Measurements from ENCODE around the gene TRIM5. TPM values are rescaled to one million over a fixed set of nuclear protein-coding genes. Genes with fewer than 3 reads are reported as not detected.
"Not testable (repeated sequence)": the region's sequence is repeated elsewhere in the genome, so short reads cannot be mapped to it uniquely, and the experiment has no call there.

Gene TRIM5, protein sequence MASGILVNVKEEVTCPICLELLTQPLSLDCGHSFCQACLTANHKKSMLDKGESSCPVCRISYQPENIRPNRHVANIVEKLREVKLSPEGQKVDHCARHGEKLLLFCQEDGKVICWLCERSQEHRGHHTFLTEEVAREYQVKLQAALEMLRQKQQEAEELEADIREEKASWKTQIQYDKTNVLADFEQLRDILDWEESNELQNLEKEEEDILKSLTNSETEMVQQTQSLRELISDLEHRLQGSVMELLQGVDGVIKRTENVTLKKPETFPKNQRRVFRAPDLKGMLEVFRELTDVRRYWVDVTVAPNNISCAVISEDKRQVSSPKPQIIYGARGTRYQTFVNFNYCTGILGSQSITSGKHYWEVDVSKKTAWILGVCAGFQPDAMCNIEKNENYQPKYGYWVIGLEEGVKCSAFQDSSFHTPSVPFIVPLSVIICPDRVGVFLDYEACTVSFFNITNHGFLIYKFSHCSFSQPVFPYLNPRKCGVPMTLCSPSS
- 10 to 100 TPM in 1 of 3 donors, 1 to 10 TPM in 2; 7.7 to 11.2 (median 9.7) TPM for polyA plus RNA-seq

- peak within 1 kb of the TSS; percentile 58 for H3K27ac ChIP-seq (ENCODE audit: low read depth, low read length)
- 1 to 2% (median 2%) methylated on average over 13 of the region's 13 CpGs for WGBS, 3 donors
Observed at GRCh38 chr11:5684646-5685362, at the start of gene TRIM5. Gene TRIM5 (minus strand): TSS chr11:5685074. CDS start chr11:5680177, 4,897 bp downstream.

DNA sequence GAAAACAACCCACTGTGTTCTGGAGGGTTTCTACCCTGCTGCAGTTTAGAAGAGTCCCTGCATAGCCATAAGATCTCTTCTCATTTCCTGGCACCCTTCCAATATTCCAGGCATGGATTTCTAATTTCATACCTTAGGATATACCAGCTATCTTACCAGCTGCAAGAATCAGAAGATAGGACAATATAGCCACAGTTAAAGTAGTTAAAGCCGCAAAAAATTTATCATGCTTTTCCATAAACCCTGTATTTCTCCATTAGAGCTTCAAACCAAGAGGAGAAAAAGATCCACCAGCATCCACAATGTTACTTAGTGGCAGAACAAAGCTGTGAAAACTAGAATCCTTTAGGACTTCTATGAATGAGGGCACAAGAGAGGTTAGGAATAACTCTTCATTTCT lies 42.8 kb upstream of the TRIM5 start:
- no peak overlapping the region for H3K27ac ChIP-seq (ENCODE audit: low read depth, low read length)
- 69 to 100% (median 94%) methylated on average over 1 of the region's 1 CpG for WGBS, 3 donors

- H3K27ac ChIP-seq (ENCODE audit: low read depth, low read length): no peak overlapping the region
- 84 to 100% (median 93%) methylated on average over 1 of the region's 1 CpG for WGBS, 3 donors
Observed at GRCh38 chr11:5726351-5726750, 41.5 kb upstream of the TRIM5 start.

- 46 to 76% (median 76%) methylated on average over 2 of the region's 2 CpGs for WGBS, 3 donors
- H3K27ac ChIP-seq (ENCODE audit: low read depth, low read length): no peak overlapping the region
Observed at GRCh38 chr11:5722622-5723021, 37.7 kb upstream of the TRIM5 start.

DNA sequence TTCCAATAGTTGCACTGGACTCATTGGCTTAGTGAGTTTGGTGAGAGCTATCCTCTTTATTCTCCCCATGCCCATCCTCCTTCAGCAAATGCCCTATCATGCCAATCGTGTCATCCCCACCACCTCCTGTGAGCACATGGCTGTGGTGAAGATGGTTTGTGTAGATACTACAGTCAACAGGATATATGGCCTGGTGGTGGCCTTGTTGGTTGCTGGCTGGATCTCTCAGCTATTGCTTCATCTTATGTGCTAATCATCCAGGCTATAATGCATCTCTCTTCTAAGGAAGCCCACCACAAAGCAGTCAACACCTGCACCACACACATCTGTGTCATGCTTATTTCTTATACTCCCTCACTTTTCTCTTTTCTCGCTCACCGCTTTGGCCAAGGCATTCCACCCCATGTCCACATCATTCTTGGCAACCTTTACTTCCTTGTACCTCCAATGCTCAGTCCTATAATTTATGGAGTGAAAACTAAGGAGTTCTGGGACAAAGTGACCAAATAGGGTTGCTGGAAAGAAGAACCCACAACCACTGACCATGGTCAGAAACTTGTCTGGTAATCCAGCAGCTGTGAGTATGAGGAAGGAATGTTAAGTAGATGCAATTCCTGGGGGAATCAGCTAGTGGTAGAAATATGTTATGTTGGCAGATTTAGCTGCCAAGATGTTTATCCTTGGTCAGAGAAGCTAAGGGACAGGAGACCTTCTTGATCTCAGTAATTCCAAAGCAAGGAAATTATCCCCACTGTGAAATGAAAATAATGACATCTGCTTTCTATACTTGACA lies 35.0 kb upstream of the TRIM5 start:
- H3K27ac ChIP-seq (ENCODE audit: low read depth, low read length): no peak overlapping the region
- WGBS, 3 donors: 86 to 97% (median 89%) methylated on average over 3 of the region's 3 CpGs

- H3K27ac ChIP-seq (ENCODE audit: low read depth, low read length): not testable (repeated sequence)
- WGBS, 3 donors: 43 to 100% (median 95%) methylated on average over 1 of the region's 1 CpG
Observed at GRCh38 chr11:5716518-5716917, 31.6 kb upstream of the TRIM5 start.

DNA sequence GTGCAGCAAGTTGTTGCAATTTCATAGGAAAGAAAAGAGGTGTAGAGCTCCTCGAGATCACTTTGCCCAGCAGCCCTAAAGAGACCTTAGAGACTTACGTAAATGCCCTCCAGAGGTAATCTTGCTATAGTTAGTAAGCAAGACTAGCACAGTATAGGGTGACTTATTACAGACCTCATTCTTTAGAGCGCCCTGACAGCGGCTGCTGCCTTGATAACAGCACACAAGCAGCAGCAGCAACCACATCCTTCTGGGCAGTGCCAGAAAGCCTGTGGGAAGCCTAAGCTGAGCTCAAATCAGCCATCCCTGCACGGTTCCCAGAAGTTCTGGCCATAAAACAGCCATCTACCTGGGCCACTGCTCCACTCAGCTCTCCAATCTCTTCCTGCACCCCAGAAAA lies 28.8 kb upstream of the TRIM5 start:
- no peak overlapping the region for H3K27ac ChIP-seq (ENCODE audit: low read depth, low read length)
- WGBS, 3 donors: 63 to 69% (median 66%) methylated on average over 5 of the region's 5 CpGs

DNA sequence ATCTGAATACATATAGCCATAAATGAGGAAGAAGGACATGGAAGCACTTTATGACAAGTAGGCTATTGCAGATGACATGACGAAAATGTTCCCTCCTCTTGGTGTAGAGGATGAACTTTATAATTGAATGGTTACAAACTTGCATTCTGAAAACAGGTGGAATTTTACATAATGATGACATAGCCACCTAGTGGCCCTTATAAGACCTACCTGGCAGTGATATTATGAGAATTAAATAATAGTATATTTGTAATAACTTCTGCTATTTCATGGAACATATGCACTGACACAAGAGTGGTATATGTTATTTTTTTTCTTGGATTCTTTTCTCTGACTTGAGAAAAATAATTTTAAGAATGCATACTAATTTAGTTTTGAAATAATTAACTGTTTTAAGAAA lies 27.6 kb upstream of the TRIM5 start:
- H3K27ac ChIP-seq (ENCODE audit: low read depth, low read length): no peak overlapping the region
- 68 to 71% (median 70%) methylated on average over 1 of the region's 1 CpG for WGBS, 3 donors

DNA sequence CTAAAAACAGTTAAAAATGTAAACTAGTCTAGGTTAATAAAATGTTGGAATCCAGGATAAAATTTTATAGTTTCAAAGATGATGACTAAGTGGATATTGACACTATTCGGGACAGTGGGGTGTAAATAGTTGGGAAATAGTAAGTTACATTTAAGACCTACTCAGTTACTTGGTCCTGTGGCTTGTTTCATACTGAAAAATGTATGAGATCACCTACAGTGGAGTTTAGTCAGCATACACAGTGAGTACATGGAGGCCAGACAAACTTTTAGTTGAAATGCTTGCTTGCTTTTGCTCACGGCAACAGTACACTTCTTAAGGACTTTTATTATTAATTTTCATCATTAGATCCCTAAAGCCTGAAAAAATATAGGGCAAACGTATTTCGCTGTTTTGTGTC lies 20.8 kb upstream of the TRIM5 start:
- WGBS, 3 donors: 85 to 97% (median 96%) methylated on average over 4 of the region's 4 CpGs
- H3K27ac ChIP-seq (ENCODE audit: low read depth, low read length): no peak overlapping the region

GRCh38 chr11:5703741-5704536 lies 19.1 kb upstream of the TRIM5 start:
- no peak overlapping the region for H3K27ac ChIP-seq (ENCODE audit: low read depth, low read length)
- WGBS, 3 donors: 81 to 89% (median 89%) methylated on average over 2 of the region's 2 CpGs

DNA sequence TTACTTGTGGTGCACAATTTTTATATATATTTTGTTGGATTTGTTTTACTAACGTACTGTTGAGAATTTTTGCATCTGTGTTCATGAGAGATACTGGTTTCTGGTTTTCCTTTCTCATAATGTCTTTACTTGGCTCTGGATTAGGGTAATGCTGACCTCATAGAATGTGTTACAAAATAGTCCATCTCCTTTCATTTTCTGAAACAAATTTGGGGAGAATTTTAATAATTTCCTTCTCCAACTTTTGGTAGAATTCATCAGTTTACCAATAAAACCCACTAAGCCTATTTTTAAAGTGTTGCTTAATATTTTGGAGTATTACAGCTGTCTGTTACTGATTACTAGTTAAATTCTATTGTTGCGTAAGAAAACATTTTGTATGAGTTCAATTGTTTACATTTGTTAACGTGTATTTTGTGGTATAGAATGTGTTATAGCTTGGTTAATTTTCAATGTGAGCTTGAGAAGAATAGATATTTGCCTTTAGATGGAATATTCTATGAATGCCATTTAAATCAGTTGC lies 16.2 kb upstream of the TRIM5 start:
- WGBS, 3 donors: 44 to 60% (median 56%) methylated on average over 3 of the region's 3 CpGs
- H3K27ac ChIP-seq (ENCODE audit: low read depth, low read length): no peak overlapping the region

DNA sequence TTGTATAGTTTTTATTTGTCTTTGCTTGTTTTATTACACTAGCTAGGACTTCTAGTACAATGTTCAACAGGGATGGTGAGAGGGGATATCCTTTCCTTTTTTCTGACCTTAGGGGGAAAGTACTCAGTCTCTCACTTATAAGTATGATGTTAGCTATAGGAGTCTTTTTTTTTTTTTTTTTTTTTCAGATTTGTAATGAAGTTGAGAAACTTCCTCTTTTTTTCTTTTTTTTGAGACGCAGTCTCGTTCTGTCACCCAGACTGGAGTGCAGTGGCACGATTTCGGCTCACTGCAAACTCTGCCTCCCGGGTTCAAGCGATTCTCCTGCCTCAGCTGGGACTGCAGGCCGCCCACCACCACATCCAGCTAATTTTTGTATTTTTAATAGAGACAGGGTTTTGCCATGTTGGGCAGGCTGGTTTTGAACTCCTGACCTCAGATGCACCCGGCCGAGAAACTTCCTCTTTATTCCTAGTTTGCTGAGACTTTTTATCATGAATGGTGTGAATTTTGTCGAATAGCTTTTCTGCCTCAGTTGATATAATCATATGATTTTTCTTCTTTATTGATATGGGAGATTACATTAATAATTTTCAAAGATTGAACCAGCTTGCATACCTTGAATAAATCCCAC lies 15.7 kb upstream of the TRIM5 start:
- 60 to 89% (median 61%) methylated on average over 10 of the region's 10 CpGs for WGBS, 3 donors
- no peak overlapping the region for H3K27ac ChIP-seq (ENCODE audit: low read depth, low read length)

GRCh38 chr11:5698281-5698680 lies 13.4 kb upstream of the TRIM5 start:
- H3K27ac ChIP-seq (ENCODE audit: low read depth, low read length): no peak overlapping the region
- 88 to 95% (median 92%) methylated on average over 7 of the region's 7 CpGs for WGBS, 3 donors

DNA sequence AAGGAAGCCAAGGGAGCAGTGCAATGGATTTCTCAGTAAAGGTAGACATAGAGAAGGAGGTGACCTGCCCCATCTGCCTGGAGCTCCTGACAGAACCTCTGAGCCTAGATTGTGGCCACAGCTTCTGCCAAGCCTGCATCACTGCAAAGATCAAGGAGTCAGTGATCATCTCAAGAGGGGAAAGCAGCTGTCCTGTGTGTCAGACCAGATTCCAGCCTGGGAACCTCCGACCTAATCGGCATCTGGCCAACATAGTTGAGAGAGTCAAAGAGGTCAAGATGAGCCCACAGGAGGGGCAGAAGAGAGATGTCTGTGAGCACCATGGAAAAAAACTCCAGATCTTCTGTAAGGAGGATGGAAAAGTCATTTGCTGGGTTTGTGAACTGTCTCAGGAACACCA lies 11.3 kb upstream of the TRIM5 start:
- 59 to 78% (median 74%) methylated on average over 2 of the region's 2 CpGs for WGBS, 3 donors

GRCh38 chr11:5695580-5695979 lies 10.7 kb upstream of the TRIM5 start:
- no peak overlapping the region for H3K27ac ChIP-seq (ENCODE audit: low read depth, low read length)
- WGBS, 3 donors: 74 to 88% (median 80%) methylated on average over 1 of the region's 1 CpG

More for the DNA sequence above, 11.3 kb upstream of the TRIM5 start:
- no peak overlapping the region for H3K27ac ChIP-seq (ENCODE audit: low read depth, low read length)

- H3K27ac ChIP-seq (ENCODE audit: low read depth, low read length): no peak overlapping the region
- WGBS, 3 donors: 68 to 88% (median 78%) methylated on average over 1 of the region's 1 CpG
Observed at GRCh38 chr11:5694642-5695041, 9.8 kb upstream of the TRIM5 start.

GRCh38 chr11:5691964-5692361 lies 7.1 kb upstream of the TRIM5 start:
- H3K27ac ChIP-seq (ENCODE audit: low read depth, low read length): no peak overlapping the region
- 36 to 74% (median 40%) methylated on average over 3 of the region's 3 CpGs for WGBS, 3 donors
